Measurements from ENCODE around the gene TPCN2.

Gene TPCN2

DNA sequence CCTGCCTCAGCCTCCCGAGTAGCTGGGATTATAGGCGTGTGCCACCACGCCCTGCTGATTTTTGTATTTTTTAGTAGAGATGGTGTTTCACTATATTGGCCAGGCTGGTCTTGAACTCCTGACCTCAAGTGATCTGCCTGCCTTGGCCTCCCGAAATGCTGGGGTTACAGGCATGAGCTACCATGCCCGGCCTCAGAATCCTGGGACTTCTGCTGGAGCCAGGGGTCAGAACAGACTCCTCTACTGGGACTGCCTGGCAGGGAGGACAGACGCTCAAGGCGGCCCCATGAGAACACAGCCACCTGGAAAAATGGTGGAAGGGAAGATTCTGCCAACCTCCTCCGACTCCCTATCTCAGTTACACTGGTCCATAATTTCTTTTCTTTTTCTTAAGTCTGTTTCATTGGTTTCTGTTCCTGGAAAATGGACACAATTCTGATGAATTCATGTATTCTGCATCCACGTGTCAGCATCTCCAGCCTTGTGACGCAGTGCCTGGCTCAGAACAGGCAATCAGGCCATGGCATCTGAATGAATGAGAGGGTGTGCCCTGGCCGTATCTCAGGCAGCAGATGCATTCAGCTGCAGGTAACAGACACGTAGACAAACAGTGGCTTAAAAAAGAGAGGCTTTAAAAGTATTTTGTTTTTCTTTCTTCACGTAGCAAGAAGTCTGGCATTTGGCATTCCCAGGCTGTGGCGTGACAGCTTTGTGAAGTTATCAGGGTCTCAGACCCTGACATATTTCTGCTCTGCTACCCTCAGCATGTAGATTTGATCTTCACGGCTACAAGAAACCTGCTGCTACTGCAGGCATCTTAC, 111.8 kb downstream of the TPCN2 start:
- H3K18ac ChIP-seq (ENCODE audit: low read length): no peak overlapping the region

DNA sequence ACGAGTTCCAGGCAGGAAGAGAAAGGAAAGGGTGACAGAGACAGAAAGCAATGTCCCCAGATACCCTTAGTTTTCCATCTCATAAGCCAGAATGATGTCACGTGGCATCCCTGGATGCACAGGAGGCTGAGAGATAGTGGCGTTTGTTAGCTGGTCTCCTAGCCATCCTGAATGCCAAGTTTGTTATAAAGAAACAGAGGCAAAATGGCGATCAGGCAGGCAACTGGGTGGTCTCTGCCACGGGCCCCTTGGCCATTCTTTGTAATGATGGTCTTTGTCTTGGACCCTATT, 112.3 kb downstream of the TPCN2 start:
- no peak overlapping the region for H3K4me2 ChIP-seq (ENCODE audit: low read length)
- no peak overlapping the region for H3K4ac ChIP-seq (ENCODE audit: low read depth, low read length)
- H3K27me3 ChIP-seq (ENCODE audit: insufficient read depth, low read length, poor library complexity): no peaks in the 10 kb centered on the region
- no peaks in the 10 kb centered on the region for H3K79me1 ChIP-seq (ENCODE audit: low read length)
- no peaks in the 10 kb centered on the region for H3K36me3 ChIP-seq (ENCODE audit: control insufficient read depth, insufficient read depth, low read length)
- H3K9ac ChIP-seq (ENCODE audit: low read length): no peak overlapping the region
- H3K79me2 ChIP-seq (ENCODE audit: control insufficient read depth, insufficient read depth, low read length): no peaks in the 10 kb centered on the region
- H3K18ac ChIP-seq (ENCODE audit: low read length): no peak overlapping the region
- no peak overlapping the region for H3K23ac ChIP-seq (ENCODE audit: low read length)
- H4K8ac ChIP-seq (ENCODE audit: low read depth, low read length): no peak overlapping the region
- no peak overlapping the region for H4K5ac ChIP-seq (ENCODE audit: low read length)
- H2AK5ac ChIP-seq (ENCODE audit: low read length): no peak overlapping the region
- no peak for DNase-seq
- no peak overlapping the region for H3K56ac ChIP-seq (ENCODE audit: low read length)
- no CpG with 5 or more reads among the region's 5 CpGs for WGBS (ENCODE audit: extremely low coverage, insufficient coverage, low lambda C conversion rate)
- H3K4me1 ChIP-seq (ENCODE audit: control insufficient read depth, low read depth, low read length): no peaks in the 10 kb centered on the region
- H3K4me3 ChIP-seq (ENCODE audit: low read length): no peak overlapping the region
- no peak overlapping the region for H3K27ac ChIP-seq (ENCODE audit: low read depth, low read length)
- no peak overlapping the region for H2BK120ac ChIP-seq (ENCODE audit: low read depth, low read length)
- H2BK5ac ChIP-seq (ENCODE audit: low read length): no peak overlapping the region
- H2BK15ac ChIP-seq (replicated peaks; ENCODE audit: low read depth): no peak overlapping the region

More for the DNA sequence above, 111.8 kb downstream of the TPCN2 start:
- Histone ChIP-seq H3K4me2 (ENCODE audit: low read length) (no peak overlapping the region), H2BK5ac (ENCODE audit: low read length) (no peak overlapping the region), H3K27ac (ENCODE audit: low read depth, low read length) (no peak overlapping the region), H3K4me1 (ENCODE audit: control insufficient read depth, low read depth, low read length) (no peaks in the 10 kb centered on the region), H3K9ac (ENCODE audit: low read length) (no peak overlapping the region), H2AK5ac (ENCODE audit: low read length) (no peak overlapping the region), H3K4ac (ENCODE audit: low read depth, low read length) (no peak overlapping the region), H4K8ac (ENCODE audit: low read depth, low read length) (no peak overlapping the region), H2BK15ac (replicated peaks; ENCODE audit: low read depth) (no peak overlapping the region), H3K79me1 (ENCODE audit: low read length) (no peaks in the 10 kb centered on the region), H4K5ac (ENCODE audit: low read length) (no peak overlapping the region), H2BK120ac (ENCODE audit: low read depth, low read length) (no peak overlapping the region), H3K4me3 (ENCODE audit: low read length) (no peak overlapping the region), H3K27me3 (ENCODE audit: insufficient read depth, low read length, poor library complexity) (no peaks in the 10 kb centered on the region), H3K36me3 (ENCODE audit: control insufficient read depth, insufficient read depth, low read length) (no peaks in the 10 kb centered on the region), H3K23ac (ENCODE audit: low read length) (no peak overlapping the region), H3K79me2 (ENCODE audit: control insufficient read depth, insufficient read depth, low read length) (no peaks in the 10 kb centered on the region), H3K56ac (ENCODE audit: low read length) (no peak overlapping the region)
- WGBS (ENCODE audit: extremely low coverage, insufficient coverage, low lambda C conversion rate): no CpG with 5 or more reads among the region's 15 CpGs
- no peak for DNase-seq

DNA sequence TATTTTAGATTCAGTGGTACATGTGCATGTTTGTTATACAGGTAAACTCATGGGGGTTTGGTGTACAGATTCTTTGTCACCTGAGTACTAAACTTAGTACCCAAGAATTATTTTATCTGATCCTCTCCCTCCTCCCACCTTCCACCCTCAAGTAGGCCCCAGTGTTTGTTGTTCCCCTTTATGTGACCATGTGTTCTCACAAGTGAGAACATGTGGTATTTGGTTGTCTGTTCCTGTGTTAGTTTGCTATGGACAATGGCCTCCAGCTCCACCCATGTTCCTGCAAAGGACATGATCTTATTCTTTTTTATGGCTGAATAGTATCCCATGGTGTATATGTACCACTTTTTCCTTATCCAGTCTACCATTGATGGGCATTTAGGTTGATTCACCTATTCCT, 113.8 kb downstream of the TPCN2 start:
- no peak overlapping the region for H4K5ac ChIP-seq (ENCODE audit: low read length)
- no peak overlapping the region for H2AK5ac ChIP-seq (ENCODE audit: low read length)
- H3K9ac ChIP-seq (ENCODE audit: low read length): no peak overlapping the region
- no peak overlapping the region for H2BK15ac ChIP-seq (replicated peaks; ENCODE audit: low read depth)
- H3K4me3 ChIP-seq (ENCODE audit: low read length): no peak overlapping the region
- no peak for DNase-seq
- H2BK120ac ChIP-seq (ENCODE audit: low read depth, low read length): no peak overlapping the region
- H3K79me1 ChIP-seq (ENCODE audit: low read length): no peaks in the 10 kb centered on the region
- no peaks in the 10 kb centered on the region for H3K36me3 ChIP-seq (ENCODE audit: control insufficient read depth, insufficient read depth, low read length)
- no peaks in the 10 kb centered on the region for H3K27me3 ChIP-seq (ENCODE audit: insufficient read depth, low read length, poor library complexity)
- H3K4me2 ChIP-seq (ENCODE audit: low read length): no peak overlapping the region
- H3K56ac ChIP-seq (ENCODE audit: low read length): no peak overlapping the region
- no peaks in the 10 kb centered on the region for H3K4me1 ChIP-seq (ENCODE audit: control insufficient read depth, low read depth, low read length)
- no peak overlapping the region for H3K23ac ChIP-seq (ENCODE audit: low read length)
- no peak overlapping the region for H4K8ac ChIP-seq (ENCODE audit: low read depth, low read length)
- no peak overlapping the region for H3K18ac ChIP-seq (ENCODE audit: low read length)
- no peak overlapping the region for H3K4ac ChIP-seq (ENCODE audit: low read depth, low read length)
- H3K27ac ChIP-seq (ENCODE audit: low read depth, low read length): no peak overlapping the region
- H3K79me2 ChIP-seq (ENCODE audit: control insufficient read depth, insufficient read depth, low read length): no peaks in the 10 kb centered on the region
- H2BK5ac ChIP-seq (ENCODE audit: low read length): no peak overlapping the region

DNA sequence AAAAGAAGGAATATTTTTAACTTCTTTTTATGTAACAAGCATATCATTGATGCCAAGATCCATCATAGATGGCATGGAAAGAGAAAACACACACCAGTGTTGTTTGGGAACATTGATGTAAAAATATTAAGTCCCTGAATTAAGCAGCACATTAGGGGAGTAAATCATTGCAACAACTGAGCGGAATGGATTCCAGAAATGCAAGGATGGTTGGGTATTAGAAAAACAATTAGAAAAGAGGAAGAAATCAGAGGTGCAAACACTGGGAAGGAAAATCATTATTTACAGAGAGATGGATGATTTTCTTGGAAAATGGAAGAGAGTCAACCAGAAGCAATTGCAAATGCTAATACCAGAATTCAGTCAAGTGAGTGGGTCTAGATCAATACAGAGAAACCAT, 115.1 kb downstream of the TPCN2 start:
- H3K9ac ChIP-seq (ENCODE audit: low read length): no peak overlapping the region
- H3K18ac ChIP-seq (ENCODE audit: low read length): no peak overlapping the region
- H2BK15ac ChIP-seq (replicated peaks; ENCODE audit: low read depth): no peak overlapping the region
- H3K79me2 ChIP-seq (ENCODE audit: control insufficient read depth, insufficient read depth, low read length): no peaks in the 10 kb centered on the region
- no peaks in the 10 kb centered on the region for H3K79me1 ChIP-seq (ENCODE audit: low read length)
- no peak overlapping the region for H4K8ac ChIP-seq (ENCODE audit: low read depth, low read length)
- WGBS (ENCODE audit: extremely low coverage, insufficient coverage, low lambda C conversion rate): no CpG with 5 or more reads among the region's 1 CpG
- no peak overlapping the region for H3K4me2 ChIP-seq (ENCODE audit: low read length)
- H3K27me3 ChIP-seq (ENCODE audit: insufficient read depth, low read length, poor library complexity): no peaks in the 10 kb centered on the region
- H2BK120ac ChIP-seq (ENCODE audit: low read depth, low read length): no peak overlapping the region
- no peak overlapping the region for H3K4ac ChIP-seq (ENCODE audit: low read depth, low read length)
- DNase-seq: no peak
- H3K23ac ChIP-seq (ENCODE audit: low read length): no peak overlapping the region
- H3K56ac ChIP-seq (ENCODE audit: low read length): no peak overlapping the region
- H3K27ac ChIP-seq (ENCODE audit: low read depth, low read length): no peak overlapping the region
- H3K36me3 ChIP-seq (ENCODE audit: control insufficient read depth, insufficient read depth, low read length): no peaks in the 10 kb centered on the region
- H3K4me1 ChIP-seq (ENCODE audit: control insufficient read depth, low read depth, low read length): no peaks in the 10 kb centered on the region
- H4K5ac ChIP-seq (ENCODE audit: low read length): no peak overlapping the region
- no peak overlapping the region for H3K4me3 ChIP-seq (ENCODE audit: low read length)
- H2AK5ac ChIP-seq (ENCODE audit: low read length): no peak overlapping the region
- no peak overlapping the region for H2BK5ac ChIP-seq (ENCODE audit: low read length)

DNA sequence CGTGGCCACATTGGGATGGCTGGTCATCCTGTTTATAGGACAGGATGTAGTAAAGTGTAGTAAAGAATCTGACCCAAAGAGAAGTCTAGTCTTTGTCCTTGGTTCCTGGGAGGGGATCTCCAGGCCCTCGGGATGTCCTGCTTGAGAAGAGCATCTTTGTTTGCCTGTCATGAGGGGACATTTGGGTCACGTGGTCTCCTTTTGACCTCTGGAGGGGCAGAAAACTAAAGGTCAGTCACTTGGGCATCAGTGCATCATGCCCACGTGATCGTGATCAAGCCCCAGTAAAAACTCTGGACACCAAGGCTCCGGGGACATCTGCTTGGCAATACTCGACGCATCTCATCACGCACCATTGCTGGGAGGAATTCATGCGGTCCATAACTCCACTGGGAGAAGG, 116.1 kb downstream of the TPCN2 start:
- Histone ChIP-seq H3K56ac (ENCODE audit: low read length) (no peak overlapping the region), H4K5ac (ENCODE audit: low read length) (no peak overlapping the region), H3K4me2 (ENCODE audit: low read length) (no peak overlapping the region), H3K79me2 (ENCODE audit: control insufficient read depth, insufficient read depth, low read length) (no peaks in the 10 kb centered on the region), H3K27me3 (ENCODE audit: insufficient read depth, low read length, poor library complexity) (no peaks in the 10 kb centered on the region), H3K4ac (ENCODE audit: low read depth, low read length) (no peak overlapping the region), H3K79me1 (ENCODE audit: low read length) (no peaks in the 10 kb centered on the region), H3K4me3 (ENCODE audit: low read length) (no peak overlapping the region), H3K23ac (ENCODE audit: low read length) (no peak overlapping the region), H2BK5ac (ENCODE audit: low read length) (no peak overlapping the region), H3K4me1 (ENCODE audit: control insufficient read depth, low read depth, low read length) (no peaks in the 10 kb centered on the region), H4K8ac (ENCODE audit: low read depth, low read length) (no peak overlapping the region), H2BK120ac (ENCODE audit: low read depth, low read length) (no peak overlapping the region), H3K36me3 (ENCODE audit: control insufficient read depth, insufficient read depth, low read length) (no peaks in the 10 kb centered on the region), H2BK15ac (replicated peaks; ENCODE audit: low read depth) (no peak overlapping the region), H3K27ac (ENCODE audit: low read depth, low read length) (no peak overlapping the region), H3K18ac (ENCODE audit: low read length) (no peak overlapping the region), H2AK5ac (ENCODE audit: low read length) (no peak overlapping the region), H3K9ac (ENCODE audit: low read length) (no peak overlapping the region)
- no CpG with 5 or more reads among the region's 10 CpGs for WGBS (ENCODE audit: extremely low coverage, insufficient coverage, low lambda C conversion rate)
- DNase-seq: no peak

DNA sequence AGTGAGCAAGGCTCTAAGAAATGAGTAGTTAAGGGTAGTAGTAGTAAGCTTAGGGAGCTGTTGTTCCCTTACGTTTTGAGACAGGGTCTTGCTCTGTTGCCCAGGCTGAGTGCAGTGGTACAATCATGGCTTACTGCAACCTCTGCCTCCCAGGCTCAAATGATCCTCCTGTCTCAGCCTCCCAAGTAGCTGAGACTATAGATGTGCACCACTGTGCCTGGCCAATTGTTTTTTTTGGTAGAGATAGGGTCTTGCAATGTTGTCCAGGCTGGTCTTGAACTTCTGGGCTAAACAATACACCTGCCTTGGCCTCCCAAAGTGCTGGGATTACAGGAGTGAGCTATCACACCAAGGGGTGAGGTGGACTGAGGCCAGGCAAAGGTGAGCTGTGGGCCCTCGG, 117.0 kb downstream of the TPCN2 start:
- no peak overlapping the region for H3K4me3 ChIP-seq (ENCODE audit: low read length)
- no peak overlapping the region for H3K18ac ChIP-seq (ENCODE audit: low read length)
- no peak overlapping the region for H2AK5ac ChIP-seq (ENCODE audit: low read length)
- no peak for DNase-seq
- H3K4me1 ChIP-seq (ENCODE audit: control insufficient read depth, low read depth, low read length): no peaks in the 10 kb centered on the region
- H3K4ac ChIP-seq (ENCODE audit: low read depth, low read length): no peak overlapping the region
- no peak overlapping the region for H3K9ac ChIP-seq (ENCODE audit: low read length)
- no peak overlapping the region for H4K8ac ChIP-seq (ENCODE audit: low read depth, low read length)
- H3K79me1 ChIP-seq (ENCODE audit: low read length): no peaks in the 10 kb centered on the region
- no peak overlapping the region for H4K5ac ChIP-seq (ENCODE audit: low read length)
- no peak overlapping the region for H3K23ac ChIP-seq (ENCODE audit: low read length)
- H3K36me3 ChIP-seq (ENCODE audit: control insufficient read depth, insufficient read depth, low read length): no peaks in the 10 kb centered on the region
- no peak overlapping the region for H3K27ac ChIP-seq (ENCODE audit: low read depth, low read length)
- H3K56ac ChIP-seq (ENCODE audit: low read length): no peak overlapping the region
- no peak overlapping the region for H2BK120ac ChIP-seq (ENCODE audit: low read depth, low read length)
- no peak overlapping the region for H3K4me2 ChIP-seq (ENCODE audit: low read length)
- no peak overlapping the region for H2BK5ac ChIP-seq (ENCODE audit: low read length)
- WGBS (ENCODE audit: extremely low coverage, insufficient coverage, low lambda C conversion rate): no CpG with 5 or more reads among the region's 2 CpGs
- no peaks in the 10 kb centered on the region for H3K79me2 ChIP-seq (ENCODE audit: control insufficient read depth, insufficient read depth, low read length)
- no peaks in the 10 kb centered on the region for H3K27me3 ChIP-seq (ENCODE audit: insufficient read depth, low read length, poor library complexity)
- no peak overlapping the region for H2BK15ac ChIP-seq (replicated peaks; ENCODE audit: low read depth)

All from mesendoderm (in vitro differentiated cells).